Vagina (tissue), 2 donors: ENCODE measurements around the gene KIAA2012.

ENCODE experiments used
- POLR2A ChIP-seq, 2 donors: fragments of 450-650 bp; IDR thresholded peaks; one replicate each; pipeline ENCODE4 v1.6.1; 2017; ENCODE audit warnings: antibody characterized with exemption in 2 of 2, mild to moderate bottlenecking in 2 of 2, moderate library complexity in 2 of 2
- POLR2AphosphoS5 ChIP-seq, 2 donors: sonication (generic); formaldehyde crosslinking; IDR thresholded peaks; one replicate each; pipeline ENCODE4 v1.9.0; 2017; ENCODE audit warnings: antibody characterized with exemption in 2 of 2, mild to moderate bottlenecking in 2 of 2, low read depth in 1 of 2; ENCODE audit not compliant: insufficient read depth in 1 of 2
- TF ChIP-seq, protein P1 (sequence below), 3 experiments: fragments of 450-650 bp in 2 of 3; fragments of 200-600 bp in 1 of 3; sonication (generic) in 1 of 3; IDR thresholded peaks; one replicate each; pipeline ENCODE4 v1.5.1; 2017 to 2019; ENCODE audit warnings: antibody characterized with exemption in 3 of 3, mild to moderate bottlenecking in 2 of 3, moderate library complexity in 2 of 3

GRCh38 chr2:202049092-202049728 is 23.8 kb upstream of the KIAA2012 start:
- TF ChIP-seq POLR2AphosphoS5 (IDR thresholded peaks at IDR 0.05; ENCODE audit: insufficient read depth in 1 of 2, low read depth in 1 of 2) (no peak), POLR2A (IDR thresholded peaks at IDR 0.05) (no peak)
- TF ChIP-seq, protein P1, sequence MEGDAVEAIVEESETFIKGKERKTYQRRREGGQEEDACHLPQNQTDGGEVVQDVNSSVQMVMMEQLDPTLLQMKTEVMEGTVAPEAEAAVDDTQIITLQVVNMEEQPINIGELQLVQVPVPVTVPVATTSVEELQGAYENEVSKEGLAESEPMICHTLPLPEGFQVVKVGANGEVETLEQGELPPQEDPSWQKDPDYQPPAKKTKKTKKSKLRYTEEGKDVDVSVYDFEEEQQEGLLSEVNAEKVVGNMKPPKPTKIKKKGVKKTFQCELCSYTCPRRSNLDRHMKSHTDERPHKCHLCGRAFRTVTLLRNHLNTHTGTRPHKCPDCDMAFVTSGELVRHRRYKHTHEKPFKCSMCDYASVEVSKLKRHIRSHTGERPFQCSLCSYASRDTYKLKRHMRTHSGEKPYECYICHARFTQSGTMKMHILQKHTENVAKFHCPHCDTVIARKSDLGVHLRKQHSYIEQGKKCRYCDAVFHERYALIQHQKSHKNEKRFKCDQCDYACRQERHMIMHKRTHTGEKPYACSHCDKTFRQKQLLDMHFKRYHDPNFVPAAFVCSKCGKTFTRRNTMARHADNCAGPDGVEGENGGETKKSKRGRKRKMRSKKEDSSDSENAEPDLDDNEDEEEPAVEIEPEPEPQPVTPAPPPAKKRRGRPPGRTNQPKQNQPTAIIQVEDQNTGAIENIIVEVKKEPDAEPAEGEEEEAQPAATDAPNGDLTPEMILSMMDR (IDR thresholded peaks at IDR 0.05) = no peak
